ENCODE measurements around the gene SLC4A7. TPM values are rescaled to one million over a fixed set of nuclear protein-coding genes. Genes with fewer than 3 reads are reported as not detected.

The SLC4A7 gene
- total RNA-seq, 1 experiment from 2014 or later = 101 TPM

DNA sequence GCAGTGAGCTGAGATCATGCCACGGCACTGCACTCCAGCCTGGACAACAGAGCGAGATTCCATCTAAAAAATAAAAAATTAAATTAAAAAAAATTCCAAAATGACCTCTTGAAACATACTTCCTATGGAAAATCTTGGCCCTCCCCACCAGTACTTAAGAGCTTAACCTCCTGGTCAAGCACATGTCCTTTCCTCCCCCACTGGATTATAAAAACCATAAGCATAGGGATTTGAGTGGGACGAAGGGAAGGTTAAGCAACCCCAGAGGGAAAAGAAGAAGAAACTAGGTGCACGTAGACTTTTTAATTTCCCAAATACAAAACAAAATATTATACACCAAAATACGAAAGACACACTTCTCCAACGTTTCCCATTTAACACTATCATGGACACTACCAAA, 25.3 kb downstream of the SLC4A7 start:
- Histone ChIP-seq H3K4me3 (ENCODE audit: low read length) (no peak overlapping the region), H2AFZ (ENCODE audit: low read length) (no peak overlapping the region), H3K9me3 (ENCODE audit: low read length) (no peaks in the 10 kb centered on the region), H3K9me2 (replicated peaks; ENCODE audit: insufficient read depth, low read length) (no peaks in the 10 kb centered on the region), H3K4me1 (ENCODE audit: low read length) (no peaks in the 10 kb centered on the region), H3K27me3 (ENCODE audit: low read length) (no peaks in the 10 kb centered on the region), H3K36me3 (ENCODE audit: insufficient read depth, low read length) (0 out of 2 replicates have a peak, but pooled peaks cover 3% of the 10 kb centered on the region), H3K4me2 (ENCODE audit: low read depth, low read length, poor library complexity, severe bottlenecking) (no peak overlapping the region), H4K20me1 (ENCODE audit: insufficient read depth, low read depth, low read length) (0 out of 2 replicates have a peak, but pooled peaks cover 5% of the 10 kb centered on the region), H3K79me2 (ENCODE audit: low read length) (peaks cover 98% of the 10 kb centered on the region), H3K27ac (ENCODE audit: low read length) (no peak overlapping the region), H3K9ac (ENCODE audit: low read length) (no peak overlapping the region)
- no peak for DNase-seq

DNA sequence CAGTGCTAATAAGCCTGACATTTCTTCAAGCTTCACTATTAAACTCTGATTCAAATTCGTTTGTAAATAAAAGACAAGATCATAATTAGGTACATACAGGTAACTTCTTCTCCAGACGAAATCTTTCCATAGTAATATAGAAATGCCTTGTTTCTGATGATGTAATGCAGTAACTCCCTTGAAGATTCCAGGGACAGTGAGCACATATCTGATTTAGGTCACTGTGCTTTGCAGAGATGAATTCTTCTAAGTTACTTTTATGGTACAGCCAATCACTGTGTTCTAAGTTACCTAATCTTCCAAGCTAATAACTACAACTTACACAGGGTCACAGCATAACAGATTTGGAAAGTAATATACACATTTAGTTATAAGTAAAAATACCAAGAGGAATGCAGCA, 27.6 kb downstream of the SLC4A7 start:
- 0 out of 2 replicates have a peak, but pooled peaks cover 5% of the 10 kb centered on the region for H4K20me1 ChIP-seq (ENCODE audit: insufficient read depth, low read depth, low read length)
- H3K9ac ChIP-seq (ENCODE audit: low read length) = no peak overlapping the region
- H3K27ac ChIP-seq (ENCODE audit: low read length) = no peak overlapping the region
- H3K27me3 ChIP-seq (ENCODE audit: low read length) = no peaks in the 10 kb centered on the region
- H3K4me1 ChIP-seq (ENCODE audit: low read length) = no peaks in the 10 kb centered on the region
- H3K9me3 ChIP-seq (ENCODE audit: low read length) = no peaks in the 10 kb centered on the region
- H2AFZ ChIP-seq (ENCODE audit: low read length) = no peak overlapping the region
- no peak for DNase-seq
- H3K9me2 ChIP-seq (replicated peaks; ENCODE audit: insufficient read depth, low read length) = no peaks in the 10 kb centered on the region
- H3K79me2 ChIP-seq (ENCODE audit: low read length) = peaks cover 98% of the 10 kb centered on the region
- no peak overlapping the region for H3K4me2 ChIP-seq (ENCODE audit: low read depth, low read length, poor library complexity, severe bottlenecking)
- no peak overlapping the region for H3K4me3 ChIP-seq (ENCODE audit: low read length)
- H3K36me3 ChIP-seq (ENCODE audit: insufficient read depth, low read length) = peaks cover 10% of the 10 kb centered on the region; the same call in 1 of the 2 replicates

DNA sequence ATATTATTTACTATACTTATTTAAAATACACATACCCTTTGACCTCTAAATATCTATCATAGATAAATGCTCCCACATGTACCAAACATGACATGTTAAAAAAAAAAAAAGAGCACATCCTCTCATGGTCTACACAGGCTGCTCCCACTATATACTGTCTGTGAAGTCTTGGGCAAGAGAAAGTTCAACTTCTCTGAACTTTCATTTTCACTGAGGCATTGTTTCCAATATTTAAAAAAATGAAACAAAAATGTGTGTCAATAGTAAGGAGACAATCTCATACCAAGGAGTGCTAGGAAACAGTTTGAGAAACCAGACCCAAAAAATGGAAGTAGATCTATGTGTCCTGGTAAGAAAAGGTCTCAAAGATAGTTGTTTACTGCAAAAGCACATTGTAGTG, 29.3 kb downstream of the SLC4A7 start:
- H3K9me2 ChIP-seq (replicated peaks; ENCODE audit: insufficient read depth, low read length) = 0 out of 2 replicates have a peak, but pooled peaks cover 1% of the 10 kb centered on the region
- H3K4me2 ChIP-seq (ENCODE audit: low read depth, low read length, poor library complexity, severe bottlenecking) = no peak overlapping the region
- no peak for DNase-seq
- H3K79me2 ChIP-seq (ENCODE audit: low read length) = peaks cover 98% of the 10 kb centered on the region
- H4K20me1 ChIP-seq (ENCODE audit: insufficient read depth, low read depth, low read length) = no peaks in the 10 kb centered on the region
- no peak overlapping the region for H3K9ac ChIP-seq (ENCODE audit: low read length)
- no peaks in the 10 kb centered on the region for H3K27me3 ChIP-seq (ENCODE audit: low read length)
- no peak overlapping the region for H3K27ac ChIP-seq (ENCODE audit: low read length)
- no peaks in the 10 kb centered on the region for H3K4me1 ChIP-seq (ENCODE audit: low read length)
- peaks cover 23% of the 10 kb centered on the region; the same call in 1 of the 2 replicates for H3K36me3 ChIP-seq (ENCODE audit: insufficient read depth, low read length)
- H3K9me3 ChIP-seq (ENCODE audit: low read length) = no peaks in the 10 kb centered on the region
- H2AFZ ChIP-seq (ENCODE audit: low read length) = no peak overlapping the region
- H3K4me3 ChIP-seq (ENCODE audit: low read length) = no peak overlapping the region

DNA sequence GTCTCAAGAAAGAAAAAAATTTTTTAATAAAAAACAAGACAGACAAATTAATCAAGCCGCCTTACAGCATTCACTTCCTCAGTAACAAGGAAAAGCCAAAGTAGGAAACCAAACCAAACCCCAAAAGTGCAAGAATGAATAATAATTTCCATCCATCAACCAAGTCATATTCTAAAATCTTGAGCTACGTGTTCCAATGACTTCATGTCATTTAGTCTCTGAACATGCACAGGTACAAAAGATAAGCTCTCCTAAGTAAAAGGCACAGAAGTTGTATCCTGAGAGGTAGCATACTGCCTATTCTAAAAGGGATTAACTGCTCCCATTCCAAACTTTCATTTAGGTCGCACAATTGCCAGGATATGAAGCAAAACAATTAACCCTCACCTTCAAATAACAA, 29.7 kb downstream of the SLC4A7 start:
- H3K9ac ChIP-seq (ENCODE audit: low read length) = no peak overlapping the region
- H4K20me1 ChIP-seq (ENCODE audit: insufficient read depth, low read depth, low read length) = no peaks in the 10 kb centered on the region
- no peaks in the 10 kb centered on the region for H3K27me3 ChIP-seq (ENCODE audit: low read length)
- H3K4me3 ChIP-seq (ENCODE audit: low read length) = no peak overlapping the region
- H3K4me2 ChIP-seq (ENCODE audit: low read depth, low read length, poor library complexity, severe bottlenecking) = no peak overlapping the region
- no peak overlapping the region for H2AFZ ChIP-seq (ENCODE audit: low read length)
- no peak for DNase-seq
- H3K79me2 ChIP-seq (ENCODE audit: low read length) = peaks cover 99% of the 10 kb centered on the region
- H3K4me1 ChIP-seq (ENCODE audit: low read length) = no peaks in the 10 kb centered on the region
- H3K36me3 ChIP-seq (ENCODE audit: insufficient read depth, low read length) = peaks cover 27% of the 10 kb centered on the region
- no peak overlapping the region for H3K27ac ChIP-seq (ENCODE audit: low read length)
- no peaks in the 10 kb centered on the region for H3K9me3 ChIP-seq (ENCODE audit: low read length)
- 0 out of 2 replicates have a peak, but pooled peaks cover 3% of the 10 kb centered on the region for H3K9me2 ChIP-seq (replicated peaks; ENCODE audit: insufficient read depth, low read length)

DNA sequence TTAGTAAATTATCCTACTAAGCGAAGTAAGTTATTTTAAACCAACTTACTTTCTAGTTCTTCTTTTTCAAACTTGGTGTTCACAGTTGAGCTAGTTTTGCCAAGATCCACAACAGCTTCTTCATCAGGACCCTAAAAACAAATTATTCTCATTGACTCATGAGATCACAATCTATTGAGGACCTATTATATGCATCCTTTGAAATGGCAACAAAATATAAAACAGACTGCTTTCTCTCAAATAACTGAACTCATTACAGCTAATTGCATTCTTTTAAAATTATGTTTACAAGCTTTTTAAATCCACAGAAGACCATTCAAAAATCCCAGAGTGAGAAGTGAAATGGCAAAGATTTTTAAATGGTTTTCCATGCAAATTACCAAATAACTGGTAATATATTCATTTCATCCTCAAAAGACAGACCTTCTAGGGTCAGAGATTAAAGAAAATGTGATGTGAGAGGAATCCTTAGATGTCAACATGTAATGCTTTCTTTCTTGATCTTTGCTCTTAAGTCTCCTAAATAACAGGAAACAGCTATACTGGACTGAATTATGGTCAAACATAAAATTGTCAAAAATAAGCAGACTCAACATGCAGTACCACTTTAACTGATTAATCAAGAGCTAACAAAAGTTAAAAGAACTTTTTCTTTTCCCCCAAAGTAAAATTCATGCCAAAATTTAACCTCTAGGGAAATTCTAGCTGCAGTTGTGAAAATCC, 31.7 kb downstream of the SLC4A7 start:
- DNase-seq = no peak
- peaks cover 32% of the 10 kb centered on the region for H3K36me3 ChIP-seq (ENCODE audit: insufficient read depth, low read length)
- 0 out of 2 replicates have a peak, but pooled peaks cover 3% of the 10 kb centered on the region for H3K9me2 ChIP-seq (replicated peaks; ENCODE audit: insufficient read depth, low read length)
- H4K20me1 ChIP-seq (ENCODE audit: insufficient read depth, low read depth, low read length) = no peaks in the 10 kb centered on the region
- no peaks in the 10 kb centered on the region for H3K27me3 ChIP-seq (ENCODE audit: low read length)
- no peak overlapping the region for H2AFZ ChIP-seq (ENCODE audit: low read length)
- no peaks in the 10 kb centered on the region for H3K4me1 ChIP-seq (ENCODE audit: low read length)
- no peaks in the 10 kb centered on the region for H3K9me3 ChIP-seq (ENCODE audit: low read length)
- no peak overlapping the region for H3K4me2 ChIP-seq (ENCODE audit: low read depth, low read length, poor library complexity, severe bottlenecking)
- H3K27ac ChIP-seq (ENCODE audit: low read length) = no peak overlapping the region
- peaks cover 95% of the 10 kb centered on the region for H3K79me2 ChIP-seq (ENCODE audit: low read length)
- no peak overlapping the region for H3K9ac ChIP-seq (ENCODE audit: low read length)
- H3K4me3 ChIP-seq (ENCODE audit: low read length) = no peak overlapping the region

DNA sequence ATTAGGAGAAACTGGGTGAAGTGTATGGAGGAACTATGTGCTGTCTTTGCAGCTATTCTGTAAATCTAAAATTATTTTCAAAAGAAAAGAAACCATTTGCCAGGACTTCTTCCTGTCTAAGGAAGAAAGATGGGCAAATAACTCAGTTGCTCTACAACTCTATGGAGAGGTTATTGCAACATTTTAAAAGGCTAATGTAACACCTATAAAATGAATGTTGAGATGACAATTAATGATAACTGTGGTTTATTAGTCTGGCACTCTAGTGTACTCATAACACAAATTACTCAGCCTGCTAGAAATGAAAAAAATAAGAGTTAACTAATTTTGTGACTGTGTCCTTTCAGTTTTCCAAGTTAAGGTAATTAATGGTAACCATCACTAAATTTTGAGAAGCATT, 32.3 kb downstream of the SLC4A7 start:
- H3K4me1 ChIP-seq (ENCODE audit: low read length) = no peaks in the 10 kb centered on the region
- no peak overlapping the region for H3K4me2 ChIP-seq (ENCODE audit: low read depth, low read length, poor library complexity, severe bottlenecking)
- no peak overlapping the region for H3K9ac ChIP-seq (ENCODE audit: low read length)
- 0 out of 2 replicates have a peak, but pooled peaks cover 3% of the 10 kb centered on the region for H3K9me2 ChIP-seq (replicated peaks; ENCODE audit: insufficient read depth, low read length)
- peaks cover 36% of the 10 kb centered on the region for H3K36me3 ChIP-seq (ENCODE audit: insufficient read depth, low read length)
- no peaks in the 10 kb centered on the region for H3K27me3 ChIP-seq (ENCODE audit: low read length)
- no peak for DNase-seq
- no peaks in the 10 kb centered on the region for H4K20me1 ChIP-seq (ENCODE audit: insufficient read depth, low read depth, low read length)
- H2AFZ ChIP-seq (ENCODE audit: low read length) = no peak overlapping the region
- H3K79me2 ChIP-seq (ENCODE audit: low read length) = peaks cover 92% of the 10 kb centered on the region
- H3K27ac ChIP-seq (ENCODE audit: low read length) = no peak overlapping the region
- no peaks in the 10 kb centered on the region for H3K9me3 ChIP-seq (ENCODE audit: low read length)
- H3K4me3 ChIP-seq (ENCODE audit: low read length) = no peak overlapping the region

DNA sequence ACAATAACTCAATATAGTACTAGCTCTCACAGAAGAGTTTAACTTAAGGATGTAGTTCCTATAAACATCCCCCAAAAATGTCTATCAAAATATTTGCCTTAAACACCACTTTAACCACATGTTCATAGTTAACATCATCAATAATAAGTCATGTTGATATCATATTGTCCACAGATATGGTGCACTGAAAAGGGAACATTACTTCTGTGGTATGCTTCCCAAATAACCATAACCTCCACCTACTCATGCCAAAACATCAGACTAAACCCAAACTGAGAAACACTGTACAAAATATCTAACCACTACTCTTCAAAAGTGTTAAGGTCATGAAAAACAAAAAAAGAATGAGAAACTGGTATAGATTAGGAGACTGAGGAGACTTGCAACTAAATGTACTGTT, 32.9 kb downstream of the SLC4A7 start:
- no peak overlapping the region for H3K4me3 ChIP-seq (ENCODE audit: low read length)
- no peaks in the 10 kb centered on the region for H3K9me3 ChIP-seq (ENCODE audit: low read length)
- H3K79me2 ChIP-seq (ENCODE audit: low read length) = peaks cover 90% of the 10 kb centered on the region
- DNase-seq = no peak
- H2AFZ ChIP-seq (ENCODE audit: low read length) = no peak overlapping the region
- no peak overlapping the region for H3K27ac ChIP-seq (ENCODE audit: low read length)
- no peaks in the 10 kb centered on the region for H3K27me3 ChIP-seq (ENCODE audit: low read length)
- H3K4me1 ChIP-seq (ENCODE audit: low read length) = no peaks in the 10 kb centered on the region
- H3K4me2 ChIP-seq (ENCODE audit: low read depth, low read length, poor library complexity, severe bottlenecking) = no peak overlapping the region
- no peak overlapping the region for H3K9ac ChIP-seq (ENCODE audit: low read length)
- H3K36me3 ChIP-seq (ENCODE audit: insufficient read depth, low read length) = peaks cover 39% of the 10 kb centered on the region
- 0 out of 2 replicates have a peak, but pooled peaks cover 3% of the 10 kb centered on the region for H3K9me2 ChIP-seq (replicated peaks; ENCODE audit: insufficient read depth, low read length)
- H4K20me1 ChIP-seq (ENCODE audit: insufficient read depth, low read depth, low read length) = no peaks in the 10 kb centered on the region

DNA sequence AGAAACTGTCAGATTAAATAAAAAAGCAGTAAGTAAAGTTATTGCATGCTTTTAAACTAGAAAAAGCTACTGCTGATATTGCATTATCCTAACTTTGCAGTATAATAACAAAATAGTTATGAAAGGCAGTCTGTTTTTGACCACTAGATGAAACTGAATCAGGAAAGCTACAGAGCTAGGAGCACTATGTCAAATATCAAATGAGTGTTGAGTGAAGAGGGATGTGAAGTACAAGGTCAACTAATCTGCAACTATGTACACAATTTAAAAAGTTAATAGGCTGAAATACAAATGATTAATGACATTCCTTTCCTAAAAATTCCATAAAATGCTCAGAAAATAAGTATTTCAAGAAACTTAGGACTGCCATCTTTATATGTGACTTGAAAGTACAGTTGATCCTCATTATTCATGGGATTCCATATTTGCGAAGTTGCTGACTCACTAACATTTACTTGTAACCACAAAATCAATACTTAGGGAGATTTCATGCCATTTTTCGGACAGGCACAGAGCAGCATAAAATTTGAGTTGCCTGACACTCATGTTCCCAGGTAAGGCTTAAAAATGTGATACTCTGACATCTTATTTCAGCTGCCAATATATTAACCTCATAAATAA, 34.5 kb downstream of the SLC4A7 start:
- Histone ChIP-seq H3K27ac (ENCODE audit: low read length) (no peak overlapping the region), H3K4me1 (ENCODE audit: low read length) (no peaks in the 10 kb centered on the region), H3K27me3 (ENCODE audit: low read length) (no peaks in the 10 kb centered on the region), H3K4me2 (ENCODE audit: low read depth, low read length, poor library complexity, severe bottlenecking) (no peak overlapping the region), H4K20me1 (ENCODE audit: insufficient read depth, low read depth, low read length) (no peaks in the 10 kb centered on the region), H3K9ac (ENCODE audit: low read length) (no peak overlapping the region), H3K79me2 (ENCODE audit: low read length) (peaks cover 83% of the 10 kb centered on the region), H3K4me3 (ENCODE audit: low read length) (no peak overlapping the region), H3K9me2 (replicated peaks; ENCODE audit: insufficient read depth, low read length) (0 out of 2 replicates have a peak, but pooled peaks cover 3% of the 10 kb centered on the region), H3K9me3 (ENCODE audit: low read length) (no peaks in the 10 kb centered on the region), H3K36me3 (ENCODE audit: insufficient read depth, low read length) (peaks cover 47% of the 10 kb centered on the region), H2AFZ (ENCODE audit: low read length) (no peak overlapping the region)
- no peak for DNase-seq

All from Karpas-422 (cell line).